ENCODE results near the gene CELA2A. TPM values are rescaled to one million over a fixed set of nuclear protein-coding genes. Genes with fewer than 3 reads are reported as not detected.
"Not testable (repeated sequence)": the region's sequence is repeated elsewhere in the genome, so short reads cannot be mapped to it uniquely, and the experiment has no call there.

CELA2A gene
- polyA plus RNA-seq, 3 donors: not detected

DNA sequence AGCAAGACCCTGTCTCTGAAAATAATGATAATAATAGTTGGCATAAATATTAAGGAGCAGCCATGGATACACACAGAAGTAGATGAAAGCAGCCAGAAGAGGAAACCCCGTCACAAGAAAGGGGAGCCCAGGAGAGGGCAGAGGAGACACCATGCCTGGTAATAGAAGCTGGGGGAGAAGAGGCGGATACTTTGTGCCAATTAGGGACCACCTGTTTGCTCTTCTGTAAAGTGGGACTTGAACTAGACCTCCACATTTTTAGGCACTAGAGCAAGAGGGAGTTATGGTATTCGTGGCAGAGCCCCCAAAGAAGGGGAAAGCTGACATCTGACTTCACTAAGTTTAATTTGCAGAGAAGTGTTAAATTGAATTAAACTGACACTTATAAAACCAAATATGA, 31.8 kb downstream of the CELA2A start:
- Mint-ChIP-seq H3K36me3 (peaks cover 30 to 44% of the 10 kb centered on the region in 2 donors), H3K27ac (no peak overlapping the region), H3K27me3 (ENCODE audit: low read depth in 3 of 3) (no peaks in the 10 kb centered on the region), H3K9me3 (peaks cover 0 to 2% (median 0%) of the 10 kb centered on the region in 7 donors), H3K4me3 (no peak overlapping the region), H3K4me1 (no peaks in the 10 kb centered on the region)
- H3K4me3 ChIP-seq (replicated peaks in 1 of 3; ENCODE audit: low read depth in 2 of 3, low read length in 3 of 3): no peak overlapping the region
- intact Hi-C loops (cut with micrococcal nuclease): no loop called here
- TF ChIP-seq, protein P1, sequence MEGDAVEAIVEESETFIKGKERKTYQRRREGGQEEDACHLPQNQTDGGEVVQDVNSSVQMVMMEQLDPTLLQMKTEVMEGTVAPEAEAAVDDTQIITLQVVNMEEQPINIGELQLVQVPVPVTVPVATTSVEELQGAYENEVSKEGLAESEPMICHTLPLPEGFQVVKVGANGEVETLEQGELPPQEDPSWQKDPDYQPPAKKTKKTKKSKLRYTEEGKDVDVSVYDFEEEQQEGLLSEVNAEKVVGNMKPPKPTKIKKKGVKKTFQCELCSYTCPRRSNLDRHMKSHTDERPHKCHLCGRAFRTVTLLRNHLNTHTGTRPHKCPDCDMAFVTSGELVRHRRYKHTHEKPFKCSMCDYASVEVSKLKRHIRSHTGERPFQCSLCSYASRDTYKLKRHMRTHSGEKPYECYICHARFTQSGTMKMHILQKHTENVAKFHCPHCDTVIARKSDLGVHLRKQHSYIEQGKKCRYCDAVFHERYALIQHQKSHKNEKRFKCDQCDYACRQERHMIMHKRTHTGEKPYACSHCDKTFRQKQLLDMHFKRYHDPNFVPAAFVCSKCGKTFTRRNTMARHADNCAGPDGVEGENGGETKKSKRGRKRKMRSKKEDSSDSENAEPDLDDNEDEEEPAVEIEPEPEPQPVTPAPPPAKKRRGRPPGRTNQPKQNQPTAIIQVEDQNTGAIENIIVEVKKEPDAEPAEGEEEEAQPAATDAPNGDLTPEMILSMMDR (IDR thresholded peaks at IDR 0.05): no peak
- WGBS (ENCODE audit: insufficient coverage): no CpG with 5 or more reads among the region's 3 CpGs
- peaks cover 8 to 21% of the 10 kb centered on the region in 2 donors for H3K36me3 ChIP-seq (replicated peaks in 1 of 2; ENCODE audit: control insufficient read depth in 1 of 2, insufficient read depth in 2 of 2, low read length in 2 of 2)
- DNase-seq: no peak
- no peaks in the 10 kb centered on the region for H4K20me1 ChIP-seq (ENCODE audit: insufficient read depth, low read length)
- H2AFZ ChIP-seq (ENCODE audit: insufficient read depth, low read depth, low read length, poor library complexity, severe bottlenecking): no peak overlapping the region
- H3K27ac ChIP-seq (ENCODE audit: low read depth in 1 of 2, low read length in 2 of 2): no peak overlapping the region
- H3K4me1 ChIP-seq (ENCODE audit: control insufficient read depth in 1 of 2, insufficient read depth in 2 of 2, low read length in 2 of 2): no peaks in the 10 kb centered on the region
- H3K9me3 ChIP-seq (replicated peaks in 1 of 2; ENCODE audit: control insufficient read depth in 1 of 2, insufficient read depth in 1 of 2, low read length in 2 of 2): no peaks in the 10 kb centered on the region
- no peaks in the 10 kb centered on the region for H3K79me2 ChIP-seq (ENCODE audit: insufficient read depth, low read length)
- no peak overlapping the region for H3K4me2 ChIP-seq (replicated peaks; ENCODE audit: extremely low read depth, low read length, poor library complexity, severe bottlenecking)
- H3K27me3 ChIP-seq (ENCODE audit: control insufficient read depth in 2 of 2, insufficient read depth in 2 of 2, low read length in 2 of 2): no peaks in the 10 kb centered on the region
- H3K9ac ChIP-seq (ENCODE audit: insufficient read depth, low read length, poor library complexity, severe bottlenecking): no peak overlapping the region

DNA sequence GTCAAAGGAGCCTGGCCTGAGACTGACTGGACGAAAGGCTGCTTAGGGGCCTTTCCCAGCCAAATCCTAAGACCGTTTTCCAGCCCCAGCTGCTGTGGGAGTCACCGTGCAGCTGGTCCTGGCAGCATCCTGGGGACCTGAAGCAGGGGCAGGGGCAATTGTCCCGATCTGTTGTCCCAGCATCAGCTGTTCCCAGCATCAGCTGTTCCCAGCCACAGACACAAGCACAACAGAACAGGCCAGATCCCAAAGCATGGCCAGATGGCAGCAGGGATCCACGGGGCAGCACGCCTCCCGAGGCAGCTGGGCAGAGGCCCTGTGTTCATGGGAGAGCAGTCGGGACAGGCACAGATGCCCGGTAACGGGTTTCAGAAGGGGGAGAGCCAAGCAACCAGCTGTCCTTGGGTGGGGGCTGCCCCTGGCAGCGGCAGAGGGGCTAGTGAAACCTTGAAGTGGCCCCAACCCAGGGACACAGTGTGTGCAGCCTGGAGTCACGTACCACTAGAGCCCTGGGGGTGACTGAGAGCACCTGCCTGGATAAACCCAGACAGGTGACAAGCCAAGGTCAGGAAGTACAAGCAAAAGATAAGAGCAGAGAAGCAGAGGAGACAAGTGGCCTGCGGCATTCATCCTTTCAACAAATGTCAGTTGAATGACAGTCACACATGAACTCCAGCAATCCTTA, 32.7 kb downstream of the CELA2A start:
- Histone ChIP-seq H3K27me3 (ENCODE audit: control insufficient read depth in 2 of 2, insufficient read depth in 2 of 2, low read length in 2 of 2) (no peaks in the 10 kb centered on the region), H3K9me3 (replicated peaks in 1 of 2; ENCODE audit: control insufficient read depth in 1 of 2, insufficient read depth in 1 of 2, low read length in 2 of 2) (no peaks in the 10 kb centered on the region), H3K4me1 (ENCODE audit: control insufficient read depth in 1 of 2, insufficient read depth in 2 of 2, low read length in 2 of 2) (no peaks in the 10 kb centered on the region), H2AFZ (ENCODE audit: insufficient read depth, low read depth, low read length, poor library complexity, severe bottlenecking) (no peak overlapping the region), H3K79me2 (ENCODE audit: insufficient read depth, low read length) (no peaks in the 10 kb centered on the region), H4K20me1 (ENCODE audit: insufficient read depth, low read length) (no peaks in the 10 kb centered on the region), H3K27ac (ENCODE audit: low read depth in 1 of 2, low read length in 2 of 2) (no peak overlapping the region), H3K4me3 (replicated peaks in 1 of 3; ENCODE audit: low read depth in 2 of 3, low read length in 3 of 3) (no peak overlapping the region), H3K4me2 (replicated peaks; ENCODE audit: extremely low read depth, low read length, poor library complexity, severe bottlenecking) (no peak overlapping the region), H3K9ac (ENCODE audit: insufficient read depth, low read length, poor library complexity, severe bottlenecking) (no peak overlapping the region), H3K36me3 (replicated peaks in 1 of 2; ENCODE audit: control insufficient read depth in 1 of 2, insufficient read depth in 2 of 2, low read length in 2 of 2) (peaks cover 16 to 30% of the 10 kb centered on the region in 2 donors)
- peaks cover 38 to 53% of the 10 kb centered on the region in 2 donors for H3K36me3 Mint-ChIP-seq
- H3K27ac Mint-ChIP-seq: peak overlapping the region in 2 of 7 donors; percentile 22 to 24
- TF ChIP-seq, protein P1 (IDR thresholded peaks at IDR 0.05): no peak
- no peak overlapping the region for H3K4me3 Mint-ChIP-seq
- H3K4me1 Mint-ChIP-seq: no peaks in the 10 kb centered on the region
- WGBS (ENCODE audit: insufficient coverage): 95% methylated on average over 11 of the region's 13 CpGs
- peaks cover 0 to 2% (median 0%) of the 10 kb centered on the region in 7 donors for H3K9me3 Mint-ChIP-seq
- intact Hi-C loops (cut with micrococcal nuclease): no loop called here
- no peaks in the 10 kb centered on the region for H3K27me3 Mint-ChIP-seq (ENCODE audit: low read depth in 3 of 3)
- DNase-seq: no peak

DNA sequence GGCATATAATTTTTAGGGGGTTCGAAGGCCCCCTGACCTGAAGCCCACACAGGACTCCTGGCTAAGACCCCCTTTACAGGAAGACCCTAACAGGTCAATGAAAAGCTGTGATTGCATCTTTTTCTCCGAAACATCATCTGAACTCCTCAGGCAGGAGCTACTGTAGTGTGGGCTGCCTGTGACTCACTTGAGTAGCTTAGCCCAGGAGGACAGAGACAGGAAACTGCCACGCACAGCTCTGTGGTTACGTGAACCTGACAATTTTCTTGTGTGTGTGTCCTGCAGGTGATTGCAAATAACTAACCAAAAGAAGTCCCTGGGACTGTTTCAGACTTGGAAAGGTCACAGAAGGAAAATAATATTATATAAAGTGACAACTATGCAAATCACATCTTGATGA, 34.5 kb downstream of the CELA2A start:
- WGBS (ENCODE audit: insufficient coverage): 80% methylated on average over 1 of the region's 4 CpGs
- H3K9me3 Mint-ChIP-seq; H3K4me3 ChIP-seq (replicated peaks in 1 of 3; ENCODE audit: low read depth in 2 of 3, low read length in 3 of 3); H3K27me3 Mint-ChIP-seq (ENCODE audit: low read depth in 3 of 3); H3K27ac Mint-ChIP-seq; H3K4me2 ChIP-seq (replicated peaks; ENCODE audit: extremely low read depth, low read length, poor library complexity, severe bottlenecking); H3K27me3 ChIP-seq (ENCODE audit: control insufficient read depth in 2 of 2, insufficient read depth in 2 of 2, low read length in 2 of 2); H3K4me1 Mint-ChIP-seq; H3K27ac ChIP-seq (ENCODE audit: low read depth in 1 of 2, low read length in 2 of 2); H3K9ac ChIP-seq (ENCODE audit: insufficient read depth, low read length, poor library complexity, severe bottlenecking); H2AFZ ChIP-seq (ENCODE audit: insufficient read depth, low read depth, low read length, poor library complexity, severe bottlenecking); H3K4me1 ChIP-seq (ENCODE audit: control insufficient read depth in 1 of 2, insufficient read depth in 2 of 2, low read length in 2 of 2); H4K20me1 ChIP-seq (ENCODE audit: insufficient read depth, low read length); H3K79me2 ChIP-seq (ENCODE audit: insufficient read depth, low read length); H3K4me3 Mint-ChIP-seq; DNase-seq; H3K9me3 ChIP-seq (replicated peaks in 1 of 2; ENCODE audit: control insufficient read depth in 1 of 2, insufficient read depth in 1 of 2, low read length in 2 of 2); intact Hi-C loops (cut with micrococcal nuclease): not testable (repeated sequence)
- H3K36me3 ChIP-seq (replicated peaks in 1 of 2; ENCODE audit: control insufficient read depth in 1 of 2, insufficient read depth in 2 of 2, low read length in 2 of 2): peaks cover 20 to 44% of the 10 kb centered on the region in 2 donors
- H3K36me3 Mint-ChIP-seq: peaks cover 50 to 62% of the 10 kb centered on the region in 2 donors
